H1 (cell line): ENCODE measurements around the gene MYH10.

Source experiments
- MAFK ChIP-seq: IDR thresholded peaks from 2 replicates; pipeline ENCODE4 v1.6.1; 2012; ENCODE audit warnings: low read depth, mild to moderate bottlenecking, improper control_type of control experiment, low read length
- NRF1 ChIP-seq: IDR thresholded peaks from 2 replicates; pipeline ENCODE4 v1.6.1; 2011; ENCODE audit warnings: mild to moderate bottlenecking, low read depth, low read length, improper control_type of control experiment
- POLR2A ChIP-seq, 2 experiments: IDR thresholded peaks; 1 replicate in 1 of 2; 2 replicates in 1 of 2; pipeline ENCODE4 v1.6.1; 2011; ENCODE audit warnings: low read depth in 2 of 2, low read length in 2 of 2, mild to moderate bottlenecking in 2 of 2; ENCODE audit errors: control extremely low read depth in 1 of 2
- RAD21 ChIP-seq, 2 experiments: IDR thresholded peaks in 1 of 2; conservative IDR thresholded peaks in 1 of 2; 2 replicates each; pipeline ENCODE4 v1.6.1; 2011; ENCODE audit warnings: low read depth in 2 of 2, low read length in 2 of 2, improper control_type of control experiment in 1 of 2, inconsistent platforms in 1 of 2, mild to moderate bottlenecking in 1 of 2, moderate library complexity in 1 of 2

DNA sequence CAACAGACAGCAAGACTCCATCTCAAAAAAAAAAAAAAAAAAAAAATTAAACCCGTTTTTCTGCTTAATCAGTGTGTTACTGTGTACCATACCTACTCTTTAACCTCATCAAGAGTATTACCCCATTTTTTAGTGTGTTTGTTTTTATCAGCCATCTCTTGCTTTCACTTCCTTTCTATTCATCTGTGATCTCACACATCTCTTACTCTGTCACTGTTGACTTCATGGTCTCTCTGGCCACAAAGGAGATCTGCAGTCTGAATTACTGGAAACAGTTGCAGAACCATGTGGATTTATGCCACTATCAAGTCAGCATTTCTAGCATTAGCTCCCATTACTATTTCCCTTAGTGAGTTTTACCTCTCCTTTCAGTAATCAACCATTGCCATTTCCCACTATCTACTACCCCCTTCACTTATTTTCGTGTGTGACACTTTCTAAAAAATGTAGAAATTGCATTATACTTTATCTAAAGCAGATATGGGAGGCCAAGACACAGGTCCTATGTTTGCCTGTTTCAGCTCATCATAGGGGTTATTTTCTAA is 174.8 kb downstream of the MYH10 start:
- no peak for TF ChIP-seq POLR2A (IDR thresholded peaks at IDR 0.05; ENCODE audit: control extremely low read depth in 1 of 2, low read depth in 2 of 2, low read length in 2 of 2)
- TF ChIP-seq RAD21 (IDR thresholded peaks at IDR 0.05 in 1 of 2, conservative IDR thresholded peaks at IDR 0.05 in 1 of 2; ENCODE audit: low read depth in 2 of 2, low read length in 2 of 2), result no peak
- TF ChIP-seq NRF1, result no peak
- TF ChIP-seq MAFK, result no peak
